ELF-1 (cell line): ENCODE measurements around the gene SH2D4B.

Experiments
- DNase-seq: peaks from one replicate; pipeline ENCODE4 v3.0.0-alpha.2; 2016; ENCODE audit warnings: low read depth, low spot score

SH2D4B gene

DNA sequence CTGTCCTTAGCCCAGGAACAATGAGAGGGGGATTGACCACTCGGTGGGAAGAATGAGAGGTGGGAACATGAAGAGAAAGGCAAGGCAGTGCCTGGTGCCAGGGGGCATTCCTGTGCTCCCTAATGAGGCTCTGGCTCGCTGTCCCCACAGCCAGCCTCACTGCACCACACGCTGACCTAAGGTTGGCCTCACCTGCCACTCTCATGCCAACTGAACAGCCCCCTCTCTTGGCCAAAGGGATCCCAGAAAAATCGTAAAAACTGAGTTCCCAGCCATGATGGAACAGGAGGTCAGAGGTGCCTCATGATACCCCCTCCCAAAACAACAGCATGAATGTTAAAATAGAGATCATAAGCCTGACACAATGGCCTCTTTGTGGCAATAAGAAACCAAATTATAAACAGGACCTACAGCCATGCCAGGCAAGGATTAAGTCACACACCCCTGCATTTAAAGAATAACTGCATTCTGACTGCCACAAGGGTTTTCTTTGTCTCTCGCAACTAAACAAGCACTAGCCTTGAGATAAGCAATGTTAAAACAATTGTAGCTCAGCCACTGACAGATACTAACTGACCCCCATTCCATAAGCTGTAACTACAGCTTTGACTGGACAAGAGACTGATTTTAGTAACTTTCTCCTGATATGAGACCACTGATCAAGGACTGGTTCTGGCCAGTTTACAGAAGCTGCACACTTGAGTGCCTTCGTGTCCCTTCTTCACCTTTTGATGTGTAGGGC is 149.2 kb downstream of the SH2D4B start:
- no peak for DNase-seq

DNA sequence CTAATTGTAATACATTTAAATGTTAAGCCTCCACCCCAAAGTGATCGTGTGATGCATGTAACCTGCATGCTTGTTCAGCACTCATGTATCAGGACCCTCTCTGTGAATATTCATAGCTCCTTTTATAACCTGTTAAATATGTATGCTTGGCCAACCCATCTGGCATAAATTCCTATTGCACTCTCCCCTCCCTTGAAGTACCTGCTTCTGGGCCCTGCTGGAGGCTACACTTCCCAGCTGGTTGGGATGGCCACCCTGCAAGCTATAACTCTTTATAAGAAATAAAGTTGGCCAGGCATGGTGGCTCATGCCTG is 149.7 kb downstream of the SH2D4B start:
- DNase-seq, result no peak

DNA sequence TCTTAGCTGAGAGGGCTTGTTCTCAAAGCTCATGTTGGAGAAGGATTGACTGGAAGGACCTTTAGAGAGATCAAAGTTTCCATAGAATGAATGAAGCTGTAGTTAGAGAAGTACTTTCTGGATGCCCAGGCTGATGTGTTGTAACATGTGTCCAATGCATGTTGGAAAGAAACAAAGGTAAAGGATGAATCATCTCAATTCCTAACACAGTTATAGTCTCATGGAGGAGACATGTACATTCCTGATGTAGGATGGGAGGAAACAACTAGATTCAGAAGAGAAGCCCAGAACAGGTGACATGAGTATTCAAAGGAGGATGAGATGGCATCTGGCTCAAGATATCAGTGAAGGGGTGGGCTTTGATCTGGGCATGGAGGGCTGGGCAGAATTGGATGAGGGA is 152.7 kb downstream of the SH2D4B start:
- no peak for DNase-seq

DNA sequence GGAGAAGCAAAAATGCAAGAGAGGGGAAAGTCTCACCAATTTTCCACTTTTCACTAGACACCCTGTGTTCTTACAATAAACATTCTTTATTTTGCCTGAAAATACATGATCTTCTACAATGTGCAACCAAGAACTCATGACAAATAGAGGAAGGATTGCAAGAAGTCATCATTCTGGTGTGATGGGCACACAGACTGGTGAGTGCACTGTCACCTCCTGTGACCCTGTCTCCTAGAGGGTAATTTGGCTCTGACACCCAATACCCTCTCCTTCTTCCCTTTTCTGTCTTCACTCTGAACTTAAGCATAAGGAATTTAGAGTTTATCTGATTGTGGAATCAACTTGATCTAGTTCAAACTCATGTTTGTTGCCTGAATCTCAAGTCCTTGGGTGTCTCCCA is 153.7 kb downstream of the SH2D4B start:
- DNase-seq, result no peak

- DNase-seq, result no peak
Observed at GRCh38 chr10:80693565-80693964, 155.9 kb downstream of the SH2D4B start.

DNA sequence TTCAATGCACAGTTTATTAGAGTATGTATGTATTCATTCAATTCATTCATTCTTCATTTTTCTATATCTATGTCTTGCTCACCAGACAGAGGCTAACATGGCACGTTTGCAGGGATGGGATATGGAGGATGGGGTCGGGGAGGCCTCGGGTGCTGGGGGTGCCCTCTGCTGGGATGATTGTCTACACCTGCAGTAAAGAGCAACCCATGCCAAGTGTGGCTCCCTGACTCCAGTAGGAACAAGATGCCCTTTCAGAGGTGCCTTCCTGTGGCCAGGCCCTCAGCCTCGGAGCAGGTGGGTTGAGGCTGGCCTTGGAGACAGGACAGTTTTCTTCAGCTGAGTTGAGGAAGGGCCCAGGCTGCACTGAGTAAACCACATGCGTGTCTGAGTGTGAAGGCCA is 157.2 kb downstream of the SH2D4B start:
- DNase-seq, result no peak
